Adrenal gland (tissue), 12 donors: ENCODE results near the gene LILRA5. TPM values are rescaled to one million over a fixed set of nuclear protein-coding genes. Genes with fewer than 3 reads are reported as not detected.

Experiments
- DNase-seq, 7 donors: peaks; one replicate each; pipeline ENCODE4 v3.0.0-alpha.2; 2019 to 2020
- H3K27ac ChIP-seq, 5 donors: fragments of 200-600 bp; sonication (generic) in 4 of 5; 1 replicate in 3 of 5; 2 replicates in 2 of 5; pipeline versions ENCODE4 v1.5.1 to v1.8.0; 2016 to 2020; ENCODE audit warnings: mild to moderate bottlenecking in 1 of 5
- H3K27me3 ChIP-seq: fragments of 200-600 bp; 2 replicates; pipeline ENCODE4 v1.8.0; 2021
- H3K36me3 ChIP-seq, 2 donors: fragments of 200-600 bp; replicated peaks in 1 of 2; 1 replicate in 1 of 2; 2 replicates in 1 of 2; pipeline versions ENCODE4 v1.5.1 to v1.8.0; 2018 to 2022
- H3K4me1 ChIP-seq, 2 donors: fragments of 200-600 bp; replicated peaks in 1 of 2; 1 replicate in 1 of 2; 2 replicates in 1 of 2; pipeline versions ENCODE4 v1.5.1 to v1.8.0; 2018 to 2021
- H3K4me3 ChIP-seq, 4 donors: fragments of 200-600 bp; sonication (generic) in 3 of 4; one replicate each; pipeline ENCODE4 v1.5.1; 2016 to 2018
- H3K9me3 ChIP-seq, 3 donors: fragments of 200-600 bp; sonication (generic) in 1 of 3; replicated peaks in 1 of 3; 1 replicate in 2 of 3; 2 replicates in 1 of 3; pipeline versions ENCODE4 v1.5.1 to v1.8.0; 2016 to 2021
- CTCF ChIP-seq, 6 experiments: fragments of 450-650 bp in 4 of 6; fragments of 200-600 bp in 2 of 6; sonication (generic) in 1 of 6; IDR thresholded peaks; 1 replicate in 5 of 6; 2 replicates in 1 of 6; pipeline versions ENCODE4 v1.5.1 to v1.8.0; 2016 to 2021; ENCODE audit warnings: antibody characterized with exemption in 6 of 6, mild to moderate bottlenecking in 2 of 6, moderate library complexity in 1 of 6
- POLR2A ChIP-seq, 2 donors: fragments of 450-650 bp; IDR thresholded peaks; one replicate each; pipeline ENCODE4 v1.6.1; 2017; ENCODE audit warnings: antibody characterized with exemption in 2 of 2, mild to moderate bottlenecking in 2 of 2, moderate library complexity in 1 of 2
- WGBS, 4 donors: extraction: QIAGEN DNeasy Blood & Tissue Kit in 2 of 4; methylation state at CpG; one replicate each; pipeline versions ENCODE4 v1.1.5 to v1.1.7; 2013 to 2017; 5-methylcytosine and 5-hydroxymethylcytosine counted together
- intact Hi-C, 2 donors: fragments of 100-400 bp; cut with DNase I; formaldehyde crosslinking; loops; one replicate each; pipeline versions ENCODE4 v1.14.1 to v1.15.0; 2022 to 2023
- polyA plus RNA-seq, 3 donors: library from polyadenylated mRNA; stranded (reverse); fragments of 200-250 nt in 2 of 3; fragments of 350-450 nt in 1 of 3; fragmentation: Illumina TruSeq in 1 of 3; extraction: RNeasy Lipid Tissue Mini Kit (QIAGEN cat#74804) in 1 of 3; gene quantifications; one replicate each; pipeline ENCODE4 v1.2.3, GENCODE V29; 2013 to 2014
- total RNA-seq, 9 donors: library from RNA; depleted of rRNA in 4 of 9; stranded (reverse); fragments of >200 nt in 4 of 9; fragments of 120-200 nt in 1 of 9; fragmentation: NEBNext Ultra II Directional in 1 of 9; extraction: Animal tissue kit (Norgen Biotek cat#: 25700) in 1 of 9; gene quantifications; one replicate each; pipeline versions ENCODE4 v1.1.0 to v1.2.4, GENCODE V29; 2013 to 2023
- donor health status: healthy with polysubstance abuse.
- donor health status: Bipolar disorder and iron deficiency.
- donor health status: DM: yes; HTN: yes; CAD: no.
- donor health status: DM: no; HTN: no; CAD: no.
- donor health status: DM: no; HTN: no; CAD: no.
- donor health status: DM: yes; HTN: yes; CAD: no.

The LILRA5 gene
- total and polyA plus RNA-seq, 12 donors: 0.72 to 6.2 (median 3.0) TPM; not detected in 1

- H3K27ac ChIP-seq: no peak overlapping the region
- TF ChIP-seq CTCF (IDR thresholded peaks at IDR 0.05) (no peak), POLR2A (IDR thresholded peaks at IDR 0.05) (no peak)
- intact Hi-C loops: no loop called here
These were observed 2.4 kb downstream of the LILRA5 start for GRCh38 chr19:54310543-54310942.

DNA sequence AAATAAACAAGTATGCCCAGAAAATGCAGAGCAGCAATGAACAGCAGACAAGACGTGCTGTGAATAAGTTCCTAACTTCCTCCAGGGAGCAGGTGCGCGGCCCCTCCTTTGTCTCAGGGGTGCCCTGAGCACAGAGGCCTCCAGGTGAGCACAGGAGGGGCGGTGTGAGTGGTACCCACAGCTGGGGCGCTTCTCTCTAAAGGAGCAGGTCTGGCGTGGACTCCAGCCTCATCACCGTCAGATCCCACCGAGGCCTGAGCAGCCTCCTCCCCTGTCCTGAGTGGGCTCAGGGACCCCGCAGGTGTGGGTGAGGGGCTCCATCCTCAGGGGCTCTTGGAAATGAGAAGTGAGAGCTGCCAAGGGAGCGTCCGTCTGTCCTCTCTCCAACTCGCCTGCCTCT is 3.2 kb downstream of the LILRA5 start:
- H3K36me3 ChIP-seq: no peaks in the 10 kb centered on the region
- no peak overlapping the region for H3K27ac ChIP-seq
- H3K4me3 ChIP-seq: no peak overlapping the region
- no peak for DNase-seq
- no peaks in the 10 kb centered on the region for H3K4me1 ChIP-seq
- 67 to 90% (median 72%) methylated on average over 6 to 12 of the region's 12 CpGs for WGBS, 4 donors
- intact Hi-C loops: no loop called here
- peaks cover 9% of the 10 kb centered on the region for H3K27me3 ChIP-seq
- H3K9me3 ChIP-seq: no peaks in the 10 kb centered on the region
- TF ChIP-seq POLR2A (IDR thresholded peaks at IDR 0.05): no peak
- TF ChIP-seq CTCF (IDR thresholded peaks at IDR 0.05): no peak

More at GRCh38 chr19:54310543-54310942, 2.4 kb downstream of the LILRA5 start:
- WGBS, 4 donors: 53 to 79% (median 69%) methylated on average over 4 to 5 of the region's 5 CpGs
- Histone ChIP-seq H3K4me3 (no peak overlapping the region), H3K27me3 (peaks cover 6% of the 10 kb centered on the region), H3K4me1 (no peaks in the 10 kb centered on the region), H3K9me3 (no peaks in the 10 kb centered on the region), H3K36me3 (no peaks in the 10 kb centered on the region)
- no peak for DNase-seq

- H3K4me3 ChIP-seq: no peak overlapping the region
- WGBS, 4 donors: 77 to 85% (median 82%) methylated on average over 4 to 5 of the region's 5 CpGs
- H3K4me1 ChIP-seq: no peaks in the 10 kb centered on the region
- H3K36me3 ChIP-seq: no peaks in the 10 kb centered on the region
- intact Hi-C loops: no loop called here
- no peak for DNase-seq
- no peaks in the 10 kb centered on the region for H3K9me3 ChIP-seq
- no peak overlapping the region for H3K27ac ChIP-seq
- H3K27me3 ChIP-seq: peaks cover 9% of the 10 kb centered on the region
- TF ChIP-seq POLR2A (IDR thresholded peaks at IDR 0.05) (no peak), CTCF (IDR thresholded peaks at IDR 0.05) (no peak)
These were observed 5.5 kb downstream of the LILRA5 start for GRCh38 chr19:54307389-54308020.

DNA sequence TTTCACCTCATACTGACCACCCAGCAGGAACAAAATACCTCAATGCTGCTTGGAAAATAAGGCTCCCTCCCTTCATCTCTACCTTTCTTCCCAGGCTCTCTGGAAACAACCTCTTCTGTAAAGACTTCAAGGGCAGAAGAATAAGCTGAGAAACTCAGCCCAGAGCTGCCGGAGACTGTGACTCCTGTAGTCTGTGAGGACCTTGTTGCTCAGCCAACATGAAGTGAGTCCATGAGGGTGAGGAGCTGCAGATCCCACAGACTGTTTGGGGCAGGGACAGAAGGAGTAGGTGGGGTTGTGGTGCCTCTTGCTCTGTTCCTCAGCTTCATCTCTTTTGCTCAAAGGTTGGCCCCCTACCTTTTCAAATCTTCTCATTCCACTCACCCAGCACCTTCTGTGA is 7.8 kb downstream of the LILRA5 start:
- peaks cover 9% of the 10 kb centered on the region for H3K27me3 ChIP-seq
- intact Hi-C loops: no loop called here
- H3K27ac ChIP-seq: no peak overlapping the region
- no peak for DNase-seq
- no peaks in the 10 kb centered on the region for H3K9me3 ChIP-seq
- H3K4me1 ChIP-seq: no peaks in the 10 kb centered on the region
- WGBS, 4 donors: 60 to 95% (median 72%) methylated on average over 1 of the region's 1 CpG
- H3K36me3 ChIP-seq: no peaks in the 10 kb centered on the region
- no peak overlapping the region for H3K4me3 ChIP-seq
- TF ChIP-seq POLR2A (IDR thresholded peaks at IDR 0.05): no peak
- TF ChIP-seq CTCF (IDR thresholded peaks at IDR 0.05): no peak
